ENCODE measurements around the gene LRP11.
"Not testable (repeated sequence)": the region's sequence is repeated elsewhere in the genome, so short reads cannot be mapped to it uniquely, and the experiment has no call there.

The LRP11 gene

DNA sequence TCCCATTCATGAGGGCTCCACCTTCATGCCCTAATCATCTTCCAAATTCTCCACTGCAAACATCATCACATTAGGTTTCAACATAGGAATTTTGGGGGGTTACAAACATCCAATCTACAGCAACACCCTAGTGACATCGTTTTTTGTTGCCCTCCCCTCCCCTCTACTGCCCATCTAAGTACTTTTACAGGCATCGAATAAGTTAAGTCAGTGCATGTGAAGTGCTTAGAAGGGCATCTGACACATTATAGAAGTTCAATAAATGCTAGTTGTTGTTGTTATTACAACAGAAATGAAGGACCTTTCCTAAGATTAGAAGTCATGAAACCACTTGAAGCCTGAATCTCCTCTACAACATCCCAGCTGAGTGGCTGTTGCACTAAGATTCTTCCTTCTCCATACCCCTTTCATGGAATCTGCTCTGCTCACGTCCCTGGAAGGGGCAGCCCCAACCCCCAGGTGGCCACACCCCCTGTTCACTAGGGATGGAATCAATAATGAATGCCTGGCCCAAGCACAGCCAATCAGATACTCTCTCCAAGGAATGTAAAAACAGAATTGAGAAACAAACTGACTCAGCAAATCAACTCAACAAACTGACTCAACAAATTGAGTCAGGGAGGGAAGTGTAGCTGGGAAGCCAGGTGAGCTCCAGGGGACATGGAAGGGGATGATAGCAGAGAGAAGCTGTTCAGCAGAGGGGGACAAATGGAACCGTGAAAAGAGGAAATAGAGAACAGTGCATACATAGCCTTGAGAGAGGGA lies 3.9 kb upstream of the LRP11 start:
- DNase-seq: no peak

DNA sequence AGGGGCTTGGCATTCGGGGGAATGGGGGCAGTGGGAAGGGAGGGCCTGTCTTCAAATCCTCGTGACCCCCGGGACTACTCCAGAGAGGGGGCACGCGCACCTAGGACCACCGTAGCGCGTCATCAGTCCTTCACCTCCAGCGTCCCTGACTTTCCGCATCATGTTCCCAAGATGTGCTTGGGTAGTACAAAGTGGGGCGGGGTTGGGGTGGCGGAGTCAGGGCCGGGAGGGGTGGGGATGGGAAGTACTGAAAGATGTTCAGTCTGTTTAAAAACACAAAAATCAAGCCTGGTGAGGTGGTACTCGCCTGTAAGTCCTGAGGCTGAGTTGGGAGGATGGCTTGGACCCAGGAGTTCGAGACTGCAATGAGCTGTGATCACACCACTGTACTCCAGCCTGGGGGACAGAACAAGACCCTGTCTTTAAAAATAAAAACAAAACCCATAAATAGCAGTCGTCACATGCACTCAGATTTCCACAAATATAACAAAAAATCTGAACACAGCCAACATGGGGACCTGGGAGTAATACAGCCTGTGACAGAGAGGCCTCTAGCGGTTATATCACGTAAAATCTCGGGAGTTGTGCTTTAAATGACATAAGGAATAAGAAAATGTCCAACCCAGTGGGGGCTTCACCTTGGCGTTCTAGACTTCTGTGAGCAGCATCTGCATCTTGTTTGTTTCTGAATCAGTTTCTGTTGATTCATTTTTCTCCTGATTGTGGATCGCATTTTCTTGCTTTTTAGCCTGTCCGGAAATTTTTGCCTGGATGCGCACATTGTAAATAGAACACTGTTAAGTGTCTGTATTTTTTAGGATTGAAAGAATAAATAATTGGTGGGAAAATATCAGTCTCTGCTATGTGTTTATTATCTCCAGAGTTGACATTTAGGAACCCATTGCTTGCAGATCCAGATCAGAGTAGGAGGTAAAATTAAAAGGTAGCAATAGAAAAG lies 698 bp upstream of the LRP11 start:
- no peak for DNase-seq

DNA sequence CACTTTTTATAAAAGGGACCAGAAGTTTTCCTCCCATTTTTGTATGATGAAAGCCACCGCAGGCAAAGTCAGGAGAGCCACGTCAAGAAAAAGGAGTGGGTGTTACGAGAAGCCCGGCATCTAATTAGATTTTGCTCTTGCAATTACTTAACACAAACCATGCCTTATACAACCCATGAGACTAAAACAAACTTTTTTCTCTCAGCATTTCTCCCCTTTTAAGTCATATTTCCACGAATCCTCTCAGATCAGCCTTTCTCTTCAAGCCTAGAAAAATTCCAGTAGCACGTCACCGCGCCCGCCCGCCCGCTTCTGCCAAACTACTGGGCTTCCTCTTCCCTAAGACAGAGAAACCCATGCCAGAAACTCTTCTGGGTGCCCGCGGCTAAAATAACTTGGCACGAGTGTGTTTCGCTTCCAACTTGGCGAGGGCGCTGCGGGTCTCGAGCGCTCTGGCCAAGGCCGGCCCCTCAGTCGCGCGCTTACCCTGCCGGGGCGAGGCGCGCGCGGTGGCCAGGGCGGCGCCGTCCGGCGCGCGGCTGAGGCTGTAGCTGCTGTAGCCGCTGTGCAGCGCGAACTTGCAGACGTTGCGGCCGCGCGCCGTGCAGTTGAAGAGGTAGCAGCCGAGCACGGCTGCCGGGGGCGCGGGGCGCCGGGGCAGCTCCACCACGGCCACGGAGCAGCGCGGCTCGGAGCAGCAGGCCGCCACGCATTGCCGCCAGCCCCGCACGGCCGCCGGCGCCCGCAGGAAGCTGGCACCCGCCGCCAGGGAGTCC lies 1.0 kb downstream of the LRP11 start:
- no peak for DNase-seq

DNA sequence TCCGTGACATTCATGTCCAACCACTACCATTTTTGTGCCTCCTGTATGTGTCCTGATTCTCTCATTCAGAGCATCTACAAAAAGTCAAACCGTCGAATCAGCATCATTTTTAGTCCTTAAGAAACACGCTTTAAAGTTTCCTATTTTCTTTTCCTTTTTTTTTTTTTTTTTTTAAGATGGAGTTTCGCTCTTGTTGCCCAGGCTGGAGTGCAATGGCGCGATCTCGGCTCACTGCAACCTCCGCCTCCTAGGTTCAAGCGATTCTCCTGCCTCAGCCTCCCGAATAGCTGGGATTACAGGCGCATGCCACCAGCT lies 1.8 kb downstream of the LRP11 start:
- DNase-seq: not testable (repeated sequence)

DNA sequence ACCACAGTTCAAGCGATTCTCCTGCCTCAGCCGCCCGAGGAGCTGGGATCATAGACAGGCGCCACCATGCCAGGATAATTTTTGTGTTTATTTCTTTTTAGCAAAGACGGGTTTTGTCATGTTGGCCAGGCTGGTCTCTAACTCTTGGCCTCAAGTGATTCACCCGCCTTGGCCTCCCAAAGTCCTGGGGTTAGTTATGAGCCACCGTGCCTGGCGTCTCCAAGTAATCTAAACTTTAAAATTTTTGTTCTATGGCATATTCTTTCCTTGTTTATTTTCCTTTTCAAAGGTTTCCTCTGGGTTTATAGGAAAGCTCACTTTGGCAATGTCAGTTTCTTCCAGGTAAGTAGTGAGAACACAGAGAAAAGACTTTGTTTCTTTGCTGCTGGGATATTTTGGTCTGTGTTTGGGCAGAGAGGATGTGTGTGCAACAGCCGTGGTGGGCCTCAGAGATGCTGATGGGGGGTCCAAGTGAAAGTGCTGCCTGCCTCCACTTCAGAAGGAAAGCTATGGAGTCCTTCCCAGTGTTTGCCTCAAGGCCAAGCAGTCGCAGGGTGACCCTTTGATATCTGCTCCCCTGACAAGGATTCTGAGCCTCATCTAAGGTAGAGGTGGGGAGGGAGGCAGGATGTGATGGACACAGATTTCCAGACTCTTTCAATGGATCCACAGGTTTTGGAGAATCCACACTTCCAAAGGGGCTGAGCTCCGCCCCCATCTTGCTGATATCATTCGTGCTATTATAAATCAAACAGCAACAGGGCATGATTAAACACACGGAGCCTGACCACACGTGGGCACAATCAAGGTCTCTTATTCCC lies 2.3 kb downstream of the LRP11 start:
- DNase-seq: no peak

GRCh38 chr6:149860834-149861602 lies 3.1 kb downstream of the LRP11 start:
- DNase-seq: no peak

GRCh38 chr6:149860513-149860833 lies 3.7 kb downstream of the LRP11 start:
- DNase-seq: no peak

GRCh38 chr6:149859938-149860337 lies 4.2 kb downstream of the LRP11 start:
- DNase-seq: no peak

DNA sequence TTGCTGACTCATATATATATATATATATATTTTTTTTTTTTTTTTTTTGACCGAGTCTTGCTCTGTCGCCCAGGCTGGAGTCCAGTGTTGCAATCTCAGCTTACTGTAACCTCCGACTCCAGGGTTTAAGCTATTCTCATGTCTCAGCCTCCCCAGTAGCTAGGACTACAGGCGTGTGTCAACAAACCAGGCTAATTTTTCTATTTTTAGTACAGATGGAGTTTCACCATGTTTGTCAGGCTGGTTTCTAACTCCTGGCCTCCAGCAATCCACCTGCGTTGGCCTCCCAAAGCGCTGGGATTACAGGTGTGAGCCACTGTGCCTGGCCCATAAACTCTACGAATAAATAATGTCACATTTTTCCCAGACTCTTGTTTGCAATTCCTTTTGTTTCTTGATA lies 4.8 kb downstream of the LRP11 start:
- DNase-seq: no peak

DNA sequence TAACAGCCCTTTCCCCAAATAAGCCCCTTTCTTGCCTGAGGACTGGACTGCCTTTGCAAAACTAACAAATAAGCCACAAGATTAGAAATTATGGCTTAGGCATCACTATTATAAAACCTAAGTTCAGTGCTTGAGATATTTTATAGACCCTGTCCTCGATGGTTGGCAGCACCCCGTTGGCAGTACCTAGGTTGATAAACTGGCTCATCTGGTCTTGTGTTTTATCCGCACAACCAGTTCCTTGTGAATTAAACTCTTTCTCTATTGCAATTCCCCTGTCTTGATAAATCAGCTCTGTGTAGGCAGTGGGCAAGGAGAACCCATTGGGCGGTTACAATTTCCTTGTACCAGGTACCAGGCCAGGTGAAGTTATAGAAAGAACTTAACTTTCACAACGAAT lies 6.6 kb downstream of the LRP11 start:
- no peak for DNase-seq

GRCh38 chr6:149856256-149856994 lies 7.7 kb downstream of the LRP11 start:
- no peak for DNase-seq

DNA sequence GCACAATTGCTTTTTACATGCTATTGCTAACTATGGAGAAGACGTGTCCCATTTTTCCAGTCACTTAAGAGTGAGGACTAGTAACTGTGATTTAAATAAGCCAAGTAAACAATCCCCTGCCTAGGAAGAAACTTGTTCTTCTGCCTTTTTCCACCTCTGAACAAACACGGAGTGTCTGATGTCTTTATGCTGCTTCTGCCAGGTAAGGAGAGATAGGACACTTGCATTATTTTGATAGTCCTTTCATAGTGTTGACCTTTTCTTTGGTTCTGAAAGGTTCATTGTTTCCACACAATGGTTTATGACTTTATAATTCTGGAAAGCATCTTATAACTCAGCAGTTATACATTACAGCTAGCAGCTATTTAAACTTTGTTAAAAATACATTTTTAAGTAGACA lies 8.4 kb downstream of the LRP11 start:
- no peak for DNase-seq

GRCh38 chr6:149855040-149855654 lies 9.0 kb downstream of the LRP11 start:
- no peak for DNase-seq

- DNase-seq: no peak
Measured at GRCh38 chr6:149854532-149854931, 9.6 kb downstream of the LRP11 start.

DNA sequence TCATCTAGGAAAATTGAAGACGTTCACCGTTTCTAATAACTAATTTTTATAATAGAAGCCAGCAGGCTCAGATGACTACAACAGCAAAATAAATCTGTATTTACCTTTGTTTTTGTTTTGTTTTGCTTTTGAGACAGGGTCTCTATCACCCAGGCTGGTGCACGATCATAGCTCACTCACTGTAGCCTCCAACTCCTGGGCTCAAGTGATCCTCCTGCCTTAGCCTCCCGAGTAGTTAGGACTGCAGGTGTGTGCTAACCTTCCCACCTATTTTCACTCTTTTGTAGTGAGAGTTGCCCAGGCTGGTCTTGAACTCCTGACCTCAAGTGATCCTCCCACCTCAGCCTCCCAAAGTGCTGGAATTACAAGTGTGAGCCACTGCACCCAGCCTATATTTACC lies 10.1 kb downstream of the LRP11 start:
- not testable (repeated sequence) for DNase-seq

- DNase-seq: no peak
Measured at GRCh38 chr6:149852881-149853280, 11.3 kb downstream of the LRP11 start.

GRCh38 chr6:149852180-149852579 lies 12.0 kb downstream of the LRP11 start:
- no peak for DNase-seq

DNA sequence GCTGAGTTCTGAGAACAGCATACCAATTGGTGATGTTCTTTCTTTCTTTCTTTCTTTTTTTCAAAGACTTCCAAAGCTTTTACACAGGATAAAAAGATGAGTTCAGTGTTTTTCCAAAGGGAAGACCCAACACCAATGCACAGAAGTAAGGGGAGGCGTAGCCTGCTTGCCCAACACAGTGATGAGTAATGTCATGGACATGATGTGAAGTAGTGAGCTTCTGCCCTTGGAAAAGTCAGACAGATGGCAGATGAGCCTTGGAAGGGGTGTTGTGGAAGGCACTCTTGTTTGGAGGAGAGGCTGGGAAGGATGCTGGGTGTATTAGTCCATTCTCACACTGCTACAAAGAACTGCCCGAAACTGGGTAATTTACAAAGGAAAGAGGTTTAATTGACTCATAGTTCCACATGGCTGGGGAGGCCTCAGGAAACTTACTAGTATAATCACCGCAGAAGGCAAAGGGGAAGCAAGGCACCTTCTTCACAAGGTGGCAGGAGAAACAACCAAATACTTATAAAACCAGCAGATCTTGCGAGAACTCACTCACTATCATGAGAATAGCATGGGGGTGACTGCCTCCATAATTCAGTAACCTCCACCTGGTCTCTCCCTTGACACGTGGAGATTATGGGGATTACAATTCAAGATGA lies 12.6 kb downstream of the LRP11 start:
- no peak for DNase-seq

DNA sequence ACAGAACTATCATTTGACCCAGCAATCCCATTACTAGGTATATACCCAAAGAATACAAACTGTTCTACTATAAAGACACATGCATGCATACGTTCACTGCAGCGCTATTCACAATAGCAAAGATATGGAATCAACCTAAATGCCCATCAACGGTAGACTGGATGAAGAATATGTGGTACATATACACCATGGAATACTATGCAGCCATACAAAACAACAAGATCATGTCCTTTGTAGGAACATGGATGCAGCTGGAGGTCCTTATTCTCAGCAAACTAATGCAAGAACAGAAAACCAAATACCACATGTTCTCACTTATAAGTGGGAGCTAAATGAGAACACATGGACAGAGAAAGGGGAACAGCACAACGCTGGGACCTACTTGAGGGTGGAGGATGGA lies 15.8 kb downstream of the LRP11 start:
- DNase-seq: not testable (repeated sequence)

DNA sequence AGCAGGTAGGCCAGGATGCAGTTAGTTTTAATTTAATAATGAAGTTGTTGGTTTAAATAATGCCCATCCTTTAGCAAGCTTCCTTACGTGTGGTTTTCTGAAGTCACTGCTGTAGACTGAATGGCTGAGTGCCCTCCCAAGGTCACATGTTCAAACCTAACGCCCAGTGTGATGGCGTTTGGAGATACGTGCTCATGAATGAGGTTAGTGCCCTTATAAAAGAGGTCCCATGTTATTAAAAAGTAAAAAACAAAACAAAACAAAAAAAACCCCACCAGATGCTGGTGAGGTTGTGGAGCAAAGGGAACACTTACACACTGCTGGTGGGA lies 16.3 kb downstream of the LRP11 start:
- DNase-seq: no peak

All from effector CD8-positive, alpha-beta T cell (primary cell).